ENCODE measurements around the gene MGP.

Gene MGP

GRCh38 chr12:14885718-14886221 is at the start of gene MGP:
MGP (minus strand) TSS chr12:14885854; CDS start chr12:14885791, 63 bp downstream.
- DNase-seq: no peak

- no peak for DNase-seq
These were observed 49.4 kb upstream of the MGP start for GRCh38 chr12:14935031-14935430.

- DNase-seq: no peak
These were observed 48.9 kb upstream of the MGP start for GRCh38 chr12:14934511-14934910.

GRCh38 chr12:14931791-14932560 is 46.3 kb upstream of the MGP start:
- DNase-seq: no peak

- no peak for DNase-seq
These were observed 45.7 kb upstream of the MGP start for GRCh38 chr12:14931359-14931758.

- DNase-seq: no peak
These were observed 44.6 kb upstream of the MGP start for GRCh38 chr12:14930299-14930698.

GRCh38 chr12:14928931-14929330 is 43.3 kb upstream of the MGP start:
- no peak for DNase-seq

GRCh38 chr12:14927267-14927666 is 41.6 kb upstream of the MGP start:
- DNase-seq: no peak

- DNase-seq: no peak
These were observed 38.9 kb upstream of the MGP start for GRCh38 chr12:14924541-14924940.

GRCh38 chr12:14923944-14924343 is 38.3 kb upstream of the MGP start:
- no peak for DNase-seq

- DNase-seq: no peak
These were observed 35.6 kb upstream of the MGP start for GRCh38 chr12:14921218-14921617.

- no peak for DNase-seq
These were observed 34.9 kb upstream of the MGP start for GRCh38 chr12:14920475-14921126.

- DNase-seq: no peak
These were observed 33.8 kb upstream of the MGP start for GRCh38 chr12:14919455-14919854.

GRCh38 chr12:14915736-14916135 is 30.1 kb upstream of the MGP start:
- no peak for DNase-seq

- no peak for DNase-seq
These were observed 27.7 kb upstream of the MGP start for GRCh38 chr12:14913381-14913781.

- DNase-seq: no peak
These were observed 25.5 kb upstream of the MGP start for GRCh38 chr12:14911131-14911530.

- DNase-seq: no peak
These were observed 24.6 kb upstream of the MGP start for GRCh38 chr12:14910090-14910915.

- DNase-seq: no peak
These were observed 22.3 kb upstream of the MGP start for GRCh38 chr12:14907953-14908352.

GRCh38 chr12:14906114-14906513 is 20.5 kb upstream of the MGP start:
- DNase-seq: no peak

GRCh38 chr12:14905269-14906004 is 19.8 kb upstream of the MGP start:
- no peak for DNase-seq

GRCh38 chr12:14904854-14905253 is 19.2 kb upstream of the MGP start:
- DNase-seq: no peak

GRCh38 chr12:14903386-14904098 is 17.9 kb upstream of the MGP start:
- DNase-seq: no peak

All from activated CD4-positive, CD25-positive, alpha-beta regulatory T cell (primary cell).